Endothelial cell of umbilical vein (primary cell): ENCODE measurements around the gene ADD2. TPM values are rescaled to one million over a fixed set of nuclear protein-coding genes. Genes with fewer than 3 reads are reported as not detected.

Source experiments
- BruUV-seq: library from RNA; stranded (reverse); fragments of 400-500 nt; replicated peaks from 2 replicates; lab custom pipeline; 2021; lab: Mats Ljungman, UMichigan
- CTCF ChIA-PET: fragments of 300-600, 350-600 bp; sonication (Branson Sonifier 250); formaldehyde crosslinking; loops from one replicate; lab custom pipeline; 2021; ENCODE audit warnings: antibody characterized with exemption, inconsistent platforms; lab: Charles Lee
- POLR2A ChIA-PET: fragments of 300-600, 350-600 bp; sonication (Branson Sonifier 250); formaldehyde crosslinking; loops from one replicate; lab custom pipeline; 2021; ENCODE audit warnings: antibody characterized with exemption, inconsistent platforms; lab: Charles Lee
- DNase-seq: peaks from one replicate; pipeline ENCODE4 v3.0.0-alpha.2; 2011; ENCODE audit warnings: low read depth, low spot score
- FAIRE-seq: peaks from 2 replicates; lab custom pipeline; 2011; peaks lifted over from hg19 to GRCh38; lab: Jason Lieb, UNC
- H2AFZ ChIP-seq: 2 replicates; pipeline ENCODE4 v1.6.0; 2012; ENCODE audit warnings: low read depth, low read length, control low read depth, inconsistent platforms
- H3K27ac ChIP-seq: 2 replicates; pipeline ENCODE4 v1.5.1; 2011; ENCODE audit warnings: low read depth, mild to moderate bottlenecking, control low read depth, low read length, moderate library complexity; ENCODE audit not compliant: insufficient read depth
- H3K27me3 ChIP-seq, 2 experiments: 2 replicates each; pipeline versions ENCODE4 v1.6.0 to v1.6.1; 2011; ENCODE audit warnings: low read length in 2 of 2, mixed read lengths in 1 of 2; ENCODE audit not compliant: control insufficient read depth in 2 of 2, insufficient read depth in 2 of 2
- H3K36me3 ChIP-seq, 2 experiments: 2 replicates in 1 of 2; 3 replicates in 1 of 2; pipeline ENCODE4 v1.5.1; 2011; ENCODE audit warnings: low read length in 2 of 2, mild to moderate bottlenecking in 1 of 2, moderate library complexity in 1 of 2; ENCODE audit not compliant: control insufficient read depth in 2 of 2, insufficient read depth in 2 of 2; ENCODE audit errors: extremely low read depth in 1 of 2
- H3K4me1 ChIP-seq: 3 replicates; pipeline ENCODE4 v1.5.1; 2011; ENCODE audit warnings: mild to moderate bottlenecking, low read length; ENCODE audit not compliant: control insufficient read depth, insufficient read depth; ENCODE audit errors: extremely low read depth
- H3K4me2 ChIP-seq: 2 replicates; pipeline ENCODE4 v1.6.1; 2011; ENCODE audit warnings: low read length, control low read depth, mixed read lengths; ENCODE audit not compliant: insufficient read depth
- H3K4me3 ChIP-seq, 3 experiments: fragments of 200-600 bp in 1 of 3; sonication (generic), shearing (Covaris generic) in 1 of 3; replicated peaks in 1 of 3; 2 replicates each; pipeline ENCODE4 v1.5.1; 2011 to 2016; ENCODE audit warnings: control low read depth in 3 of 3, low read length in 3 of 3, mild to moderate bottlenecking in 2 of 3, inconsistent platforms in 1 of 3, low read depth in 1 of 3, moderate library complexity in 1 of 3; ENCODE audit not compliant: insufficient read depth in 1 of 3
- H3K79me2 ChIP-seq: 2 replicates; pipeline ENCODE4 v1.6.0; 2012; ENCODE audit warnings: low read length, inconsistent platforms; ENCODE audit not compliant: control insufficient read depth, insufficient read depth
- H3K9ac ChIP-seq: replicated peaks from 2 replicates; pipeline ENCODE3; 2011; ENCODE audit warnings: low read length, control low read depth; ENCODE audit not compliant: insufficient read depth; ENCODE audit errors: extremely low read depth
- H3K9me1 ChIP-seq: replicated peaks from 3 replicates; pipeline ENCODE4 v1.6.0; 2011; ENCODE audit warnings: mild to moderate bottlenecking, low read length; ENCODE audit not compliant: control insufficient read depth, insufficient read depth; ENCODE audit errors: extremely low read depth
- H3K9me3 ChIP-seq: replicated peaks from 2 replicates; pipeline ENCODE4 v1.5.1; 2012; ENCODE audit warnings: low read length, inconsistent platforms; ENCODE audit not compliant: control insufficient read depth, insufficient read depth
- H4K20me1 ChIP-seq: replicated peaks from 2 replicates; pipeline ENCODE3; 2011; ENCODE audit warnings: mild to moderate bottlenecking, low read length; ENCODE audit not compliant: control insufficient read depth, insufficient read depth; ENCODE audit errors: extremely low read depth
- EZH2 ChIP-seq: IDR thresholded peaks from 2 replicates; pipeline ENCODE4 v1.6.1; 2012; ENCODE audit warnings: borderline replicate concordance, low read depth, mild to moderate bottlenecking, moderate library complexity, low read length, inconsistent platforms; ENCODE audit not compliant: severe bottlenecking
- FOS ChIP-seq: IDR thresholded peaks from 2 replicates; pipeline ENCODE4 v1.6.1; 2011; ENCODE audit warnings: mild to moderate bottlenecking, low read length, moderate library complexity, borderline replicate concordance; ENCODE audit not compliant: insufficient read depth
- GATA2 ChIP-seq: IDR thresholded peaks from 2 replicates; pipeline ENCODE4 v1.7.0; 2011; ENCODE audit warnings: low read depth, mild to moderate bottlenecking, moderate library complexity, mixed read lengths, low read length; ENCODE audit not compliant: insufficient read length, insufficient read depth
- MYC ChIP-seq: IDR thresholded peaks from one replicate; pipeline ENCODE4 v1.6.1; 2011; ENCODE audit warnings: mild to moderate bottlenecking, low read depth, low read length
- POLR2AphosphoS5 ChIP-seq: IDR thresholded peaks from 2 replicates; pipeline ENCODE4 v1.6.1; 2012; ENCODE audit warnings: low read depth, mild to moderate bottlenecking, control low read depth, low read length, moderate library complexity; ENCODE audit not compliant: insufficient read depth
- dilution Hi-C: fragments of 300-500 bp; cut with MboI; formaldehyde crosslinking; loops from one replicate; pipeline ENCODE4 v1.15.0; 2019; ENCODE audit warnings: low sequenced_read_pairs; ENCODE audit not compliant: extremely low pct_ligation_motif_present
- intact Hi-C: fragments of 100-400 bp; cut with micrococcal nuclease; formaldehyde crosslinking; loops from one replicate; pipeline ENCODE4 v1.10.0; 2022
- polyA plus RNA-seq, 4 experiments: library from polyadenylated mRNA; depleted of rRNA in 3 of 4; stranded (reverse) in 3 of 4; unstranded in 1 of 4; fragments of >200 nt; gene quantifications; 2 replicates each; pipeline versions ENCODE4 v1.2.1 to v1.2.3, GENCODE V29; 2011 to 2012; ENCODE audit warnings: missing spikeins in 1 of 4
- total RNA-seq: library from RNA; stranded (reverse); gene quantifications from 2 replicates; pipeline ENCODE4 v1.2.3, GENCODE V29; 2021
- TF ChIP-seq, protein P1 (sequence below): IDR thresholded peaks from 2 replicates; pipeline ENCODE4 v1.6.1; 2011; ENCODE audit not compliant: insufficient read depth, insufficient read length
- TF ChIP-seq, protein P2 (sequence below), 2 donors: IDR thresholded peaks; 1 replicate in 1 of 2; 2 replicates in 1 of 2; pipeline ENCODE4 v1.5.1; 2011; ENCODE audit warnings: low read length in 2 of 2, mild to moderate bottlenecking in 2 of 2, moderate library complexity in 2 of 2, control low read depth in 1 of 2, inconsistent platforms in 1 of 2, low read depth in 1 of 2; ENCODE audit not compliant: insufficient read depth in 1 of 2; ENCODE audit errors: extremely low read depth in 1 of 2

The ADD2 gene
- total and polyA plus RNA-seq, 2 donors (not counting 3 experiments of a cell fraction or from before 2014, with no cell fraction given) = 0.17 TPM; not detected in 1

DNA sequence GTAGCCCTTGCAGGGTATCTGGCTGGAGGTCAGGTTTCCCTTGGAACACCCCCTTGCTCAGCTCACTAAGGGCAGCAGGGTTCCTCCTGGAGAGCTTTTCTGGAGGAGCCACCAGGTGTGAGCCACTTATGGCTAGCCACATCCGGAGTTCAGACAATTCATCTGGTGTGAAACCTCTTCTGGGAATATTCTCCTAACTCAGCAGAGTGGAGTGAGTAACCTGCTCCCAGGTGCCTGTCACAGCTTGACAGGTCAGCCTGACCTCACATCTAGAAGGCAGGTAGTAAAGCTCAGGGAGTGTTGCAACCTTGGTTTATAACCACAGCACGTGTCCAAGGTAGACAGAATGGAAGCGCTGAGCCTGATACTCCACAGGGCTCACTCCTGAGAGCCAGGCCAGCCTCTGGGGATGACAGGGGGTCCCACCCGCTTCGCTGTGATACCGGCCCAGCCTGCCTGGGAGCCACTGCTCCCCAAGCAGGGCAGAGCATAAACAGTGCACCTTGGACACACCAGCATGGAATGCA lies 151.8 kb downstream of the ADD2 start:
- Histone ChIP-seq H3K27me3 (peaks cover 8 to 11% of the 10 kb centered on the region in 2 experiments), H3K36me3 (no peaks in the 10 kb centered on the region), H3K9me3 (no peaks in the 10 kb centered on the region), H3K4me1 (no peaks in the 10 kb centered on the region), H3K9me1 (no peaks in the 10 kb centered on the region), H3K4me3 (no peak overlapping the region), H3K79me2 (no peaks in the 10 kb centered on the region), H3K27ac (no peak overlapping the region), H3K4me2 (no peak overlapping the region), H2AFZ (no peak overlapping the region), H4K20me1 (no peaks in the 10 kb centered on the region), H3K9ac (no peak overlapping the region)
- CTCF ChIA-PET = interaction anchor here (1.4 to 6.2 kb wide), 3 partner anchors 142 to 312 kb away, joined by 3 to 258 read pairs (median 21); no protein-coding TSS in a partner anchor
- no TSS peak for BruUV-seq
- POLR2A ChIA-PET = no interaction called here
- dilution Hi-C loops = no loop called here
- FAIRE-seq (no peak), DNase-seq (no peak)
- intact Hi-C loops = loop anchor here (2.0 kb wide), 1 partner anchor 61 kb away; no protein-coding TSS in a partner anchor
- TF ChIP-seq, protein P1, sequence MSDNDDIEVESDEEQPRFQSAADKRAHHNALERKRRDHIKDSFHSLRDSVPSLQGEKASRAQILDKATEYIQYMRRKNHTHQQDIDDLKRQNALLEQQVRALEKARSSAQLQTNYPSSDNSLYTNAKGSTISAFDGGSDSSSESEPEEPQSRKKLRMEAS = no peak

DNA sequence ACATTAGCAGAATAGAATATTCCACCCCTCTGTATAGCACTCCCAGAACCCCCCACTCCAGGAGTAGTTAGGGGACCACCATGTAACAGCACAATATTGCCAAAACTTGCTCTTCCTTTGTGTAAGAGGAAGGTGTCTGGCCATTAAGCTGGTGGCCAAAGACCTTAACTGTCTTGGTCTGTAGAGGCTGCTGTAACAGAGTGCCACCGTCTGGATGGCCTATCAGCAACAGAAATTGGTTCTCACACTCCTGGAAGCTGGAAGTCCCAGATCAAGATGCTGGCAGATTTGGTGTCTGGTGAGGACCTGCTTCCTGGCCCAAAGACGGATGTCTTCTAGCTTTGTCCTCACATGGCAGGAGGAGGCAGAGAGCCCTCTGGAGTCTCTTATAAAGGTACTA lies 152.8 kb downstream of the ADD2 start:
- H4K20me1 ChIP-seq = no peaks in the 10 kb centered on the region
- no peak for DNase-seq
- no TSS peak for BruUV-seq
- ChIA-PET CTCF (interaction anchor here (1.4 to 6.2 kb wide), 3 partner anchors 141 to 311 kb away, joined by 3 to 258 read pairs (median 21); no protein-coding TSS in a partner anchor), POLR2A (no interaction called here)
- H3K79me2 ChIP-seq = no peaks in the 10 kb centered on the region
- no peaks in the 10 kb centered on the region for H3K9me3 ChIP-seq
- no peaks in the 10 kb centered on the region for H3K4me1 ChIP-seq
- no peak overlapping the region for H3K4me3 ChIP-seq
- H3K9me1 ChIP-seq = no peaks in the 10 kb centered on the region
- intact Hi-C loops (no loop called here), dilution Hi-C loops (no loop called here)
- no peak for FAIRE-seq
- TF ChIP-seq FOS = no peak
- TF ChIP-seq GATA2 = no peak
- TF ChIP-seq, protein P1 = no peak
- TF ChIP-seq POLR2AphosphoS5 = no peak
- TF ChIP-seq, protein P2, sequence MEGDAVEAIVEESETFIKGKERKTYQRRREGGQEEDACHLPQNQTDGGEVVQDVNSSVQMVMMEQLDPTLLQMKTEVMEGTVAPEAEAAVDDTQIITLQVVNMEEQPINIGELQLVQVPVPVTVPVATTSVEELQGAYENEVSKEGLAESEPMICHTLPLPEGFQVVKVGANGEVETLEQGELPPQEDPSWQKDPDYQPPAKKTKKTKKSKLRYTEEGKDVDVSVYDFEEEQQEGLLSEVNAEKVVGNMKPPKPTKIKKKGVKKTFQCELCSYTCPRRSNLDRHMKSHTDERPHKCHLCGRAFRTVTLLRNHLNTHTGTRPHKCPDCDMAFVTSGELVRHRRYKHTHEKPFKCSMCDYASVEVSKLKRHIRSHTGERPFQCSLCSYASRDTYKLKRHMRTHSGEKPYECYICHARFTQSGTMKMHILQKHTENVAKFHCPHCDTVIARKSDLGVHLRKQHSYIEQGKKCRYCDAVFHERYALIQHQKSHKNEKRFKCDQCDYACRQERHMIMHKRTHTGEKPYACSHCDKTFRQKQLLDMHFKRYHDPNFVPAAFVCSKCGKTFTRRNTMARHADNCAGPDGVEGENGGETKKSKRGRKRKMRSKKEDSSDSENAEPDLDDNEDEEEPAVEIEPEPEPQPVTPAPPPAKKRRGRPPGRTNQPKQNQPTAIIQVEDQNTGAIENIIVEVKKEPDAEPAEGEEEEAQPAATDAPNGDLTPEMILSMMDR (IDR thresholded peaks at IDR 0.05; ENCODE audit: extremely low read depth in 1 of 2, insufficient read depth in 1 of 2, low read depth in 1 of 2, low read length in 2 of 2) = no peak
- no peak for TF ChIP-seq EZH2
- no peak for TF ChIP-seq MYC
- H2AFZ ChIP-seq = no peak overlapping the region
- H3K4me2 ChIP-seq = no peak overlapping the region
- H3K27ac ChIP-seq = no peak overlapping the region
- peaks cover 8 to 15% of the 10 kb centered on the region in 2 experiments for H3K27me3 ChIP-seq
- H3K9ac ChIP-seq = no peak overlapping the region
- H3K36me3 ChIP-seq = no peaks in the 10 kb centered on the region
